GM11168 (cell line): Measurements from ENCODE around the gene FBXO3.
"Not testable (repeated sequence)": the region's sequence is repeated elsewhere in the genome, so short reads cannot be mapped to it uniquely, and the experiment has no call there.

Source experiments
- in situ Hi-C: fragments of 300-500 bp; cut with MboI; formaldehyde crosslinking; loops from one replicate; pipeline ENCODE4 v1.12.0; 2022; ENCODE audit warnings: low sequenced_read_pairs; ENCODE audit not compliant: unreplicated experiment

Gene FBXO3, protein sequence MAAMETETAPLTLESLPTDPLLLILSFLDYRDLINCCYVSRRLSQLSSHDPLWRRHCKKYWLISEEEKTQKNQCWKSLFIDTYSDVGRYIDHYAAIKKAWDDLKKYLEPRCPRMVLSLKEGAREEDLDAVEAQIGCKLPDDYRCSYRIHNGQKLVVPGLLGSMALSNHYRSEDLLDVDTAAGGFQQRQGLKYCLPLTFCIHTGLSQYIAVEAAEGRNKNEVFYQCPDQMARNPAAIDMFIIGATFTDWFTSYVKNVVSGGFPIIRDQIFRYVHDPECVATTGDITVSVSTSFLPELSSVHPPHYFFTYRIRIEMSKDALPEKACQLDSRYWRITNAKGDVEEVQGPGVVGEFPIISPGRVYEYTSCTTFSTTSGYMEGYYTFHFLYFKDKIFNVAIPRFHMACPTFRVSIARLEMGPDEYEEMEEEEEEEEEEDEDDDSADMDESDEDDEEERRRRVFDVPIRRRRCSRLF

DNA sequence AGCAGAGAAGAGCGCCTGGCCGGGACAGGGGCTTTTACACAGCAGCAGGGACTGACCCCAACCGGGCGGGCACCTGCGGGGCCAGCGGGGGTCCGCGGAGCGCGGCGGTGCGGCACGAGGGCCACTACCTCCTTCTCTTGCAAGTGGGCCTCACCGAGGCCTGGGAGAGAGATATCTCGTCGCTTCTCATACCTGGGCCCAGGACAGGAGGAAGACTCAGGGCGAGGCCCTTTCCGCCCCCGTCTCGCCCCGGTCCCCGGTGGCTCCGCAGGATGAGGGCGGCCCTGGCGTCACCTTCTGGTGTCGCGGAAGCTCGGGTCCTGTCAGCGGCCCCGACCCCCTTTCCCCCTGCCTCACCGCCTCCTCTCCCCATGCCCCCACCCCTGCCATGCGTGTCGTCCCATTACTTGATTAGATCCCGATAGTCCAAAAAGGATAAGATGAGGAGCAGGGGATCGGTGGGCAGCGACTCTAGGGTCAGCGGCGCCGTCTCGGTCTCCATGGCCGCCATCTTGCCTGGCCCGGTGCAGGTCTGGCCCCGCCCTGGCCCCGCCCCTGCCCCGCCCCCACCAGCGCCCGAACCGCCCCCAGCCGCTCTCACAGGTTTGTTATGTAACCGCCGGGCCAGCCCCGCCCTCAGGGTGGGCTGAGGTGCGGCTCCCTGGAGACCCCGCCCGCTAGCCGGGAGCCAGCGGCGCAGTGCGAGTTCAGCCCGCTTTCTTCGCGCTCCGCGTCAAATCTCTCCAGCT is at the start of gene FBXO3:
Gene FBXO3, minus strand, starts transcription at position 534 of the 749 bp plus-strand sequence. Its CDS starts 23 bp downstream, at position 511.
- in situ Hi-C loops, result no loop called here

DNA sequence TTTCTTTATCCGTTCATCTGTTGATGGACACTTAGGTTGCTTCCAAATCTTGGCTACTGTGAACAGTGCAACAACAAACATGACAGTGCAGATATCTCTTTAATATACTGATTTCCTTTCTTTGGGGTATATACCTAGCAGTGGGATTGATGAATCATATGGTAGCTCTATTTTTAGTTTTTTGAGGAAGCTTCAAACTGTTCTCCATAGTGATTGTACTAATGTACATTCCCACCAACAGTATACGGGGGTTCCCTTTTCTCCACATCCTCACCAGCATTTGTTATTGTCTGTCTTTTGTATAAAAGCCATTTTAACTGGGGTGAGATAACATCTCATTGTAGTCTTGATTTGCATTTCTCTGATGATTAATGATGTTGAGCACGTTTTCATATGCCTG is 48.7 kb upstream of the FBXO3 start:
- in situ Hi-C loops, result not testable (repeated sequence)

DNA sequence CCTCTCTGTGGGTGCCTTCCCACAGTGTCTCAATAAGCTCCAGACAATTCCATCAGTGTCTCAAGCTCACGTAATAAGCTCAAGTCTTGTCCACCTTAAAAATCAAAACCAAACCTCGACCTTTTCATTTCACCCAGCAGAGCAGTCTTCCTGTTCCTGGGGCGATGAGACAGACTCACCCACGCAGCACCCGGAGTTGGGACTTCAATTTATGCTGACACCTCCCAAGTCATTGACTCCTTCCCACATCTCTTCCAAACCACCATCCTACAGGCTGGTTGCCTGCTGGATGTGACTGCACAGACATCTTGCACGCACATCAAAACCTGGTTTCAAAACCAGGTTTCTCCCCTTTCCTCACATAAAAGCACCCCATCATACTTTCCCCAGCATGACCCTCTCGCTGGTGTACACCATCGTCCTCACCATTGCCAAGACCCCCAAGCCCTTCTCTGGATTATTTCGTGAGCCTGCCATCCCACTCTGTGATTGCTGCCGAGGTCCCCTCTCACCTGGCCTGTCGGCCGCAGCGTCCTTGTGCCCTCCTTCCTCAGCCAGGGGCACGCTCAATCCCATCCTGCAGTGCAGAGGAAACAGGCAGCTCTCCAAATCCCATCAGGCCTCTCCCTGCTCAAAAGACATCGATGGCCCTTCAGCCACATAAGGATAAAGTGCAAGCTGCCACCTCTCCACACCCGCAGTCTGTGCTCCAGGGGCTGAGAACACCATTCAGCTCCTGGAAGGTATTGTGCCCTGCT is 45.1 kb upstream of the FBXO3 start:
- in situ Hi-C loops, result no loop called here

DNA sequence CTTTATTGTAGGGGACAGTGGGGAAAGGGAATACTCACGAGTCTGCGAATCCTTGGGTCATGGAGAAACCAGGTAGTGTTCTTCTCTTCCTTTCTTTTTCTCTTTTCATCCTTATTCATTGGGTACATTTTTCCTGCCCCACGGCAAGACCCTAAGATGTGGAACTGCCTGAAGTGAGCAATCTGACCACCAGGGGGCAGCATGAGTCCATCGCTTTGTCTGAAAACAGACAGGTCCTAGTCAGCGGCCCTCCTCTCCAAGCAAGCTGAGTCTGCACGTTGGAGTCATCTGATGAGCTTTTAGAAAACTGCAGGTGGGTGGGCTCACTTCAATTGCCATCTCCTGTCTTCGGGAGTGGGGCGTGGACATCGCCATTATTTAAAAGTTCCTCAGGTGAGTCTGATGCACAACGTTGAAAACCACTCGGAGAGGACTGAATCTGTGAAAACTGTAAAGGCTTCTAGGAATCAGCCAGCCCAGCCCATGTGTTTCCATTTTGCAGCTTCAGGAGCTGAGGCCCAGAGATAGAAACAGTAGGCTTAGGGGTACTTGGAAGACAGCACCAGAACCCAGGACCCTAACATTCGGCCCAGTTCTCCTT is 34.0 kb upstream of the FBXO3 start:
- in situ Hi-C loops, result no loop called here

DNA sequence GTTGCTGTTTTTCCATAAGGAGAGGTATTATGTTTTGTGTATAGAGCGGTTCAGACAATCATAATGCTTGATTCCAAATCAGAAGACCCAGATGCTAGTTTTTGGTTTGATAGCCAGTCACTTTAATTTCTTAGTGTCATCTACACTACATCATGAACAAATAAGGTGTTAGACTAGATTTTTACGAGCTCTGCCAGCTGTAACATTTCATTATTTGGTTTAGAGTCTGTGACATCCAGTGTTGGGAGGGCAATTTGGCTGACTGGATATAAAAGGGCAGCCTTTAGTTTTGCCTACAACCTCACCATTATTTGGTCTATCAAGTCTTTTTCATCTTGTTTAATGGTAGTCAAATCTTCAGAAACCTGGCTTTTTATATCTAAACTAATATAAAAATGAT is 30.2 kb upstream of the FBXO3 start:
- in situ Hi-C loops, result no loop called here

DNA sequence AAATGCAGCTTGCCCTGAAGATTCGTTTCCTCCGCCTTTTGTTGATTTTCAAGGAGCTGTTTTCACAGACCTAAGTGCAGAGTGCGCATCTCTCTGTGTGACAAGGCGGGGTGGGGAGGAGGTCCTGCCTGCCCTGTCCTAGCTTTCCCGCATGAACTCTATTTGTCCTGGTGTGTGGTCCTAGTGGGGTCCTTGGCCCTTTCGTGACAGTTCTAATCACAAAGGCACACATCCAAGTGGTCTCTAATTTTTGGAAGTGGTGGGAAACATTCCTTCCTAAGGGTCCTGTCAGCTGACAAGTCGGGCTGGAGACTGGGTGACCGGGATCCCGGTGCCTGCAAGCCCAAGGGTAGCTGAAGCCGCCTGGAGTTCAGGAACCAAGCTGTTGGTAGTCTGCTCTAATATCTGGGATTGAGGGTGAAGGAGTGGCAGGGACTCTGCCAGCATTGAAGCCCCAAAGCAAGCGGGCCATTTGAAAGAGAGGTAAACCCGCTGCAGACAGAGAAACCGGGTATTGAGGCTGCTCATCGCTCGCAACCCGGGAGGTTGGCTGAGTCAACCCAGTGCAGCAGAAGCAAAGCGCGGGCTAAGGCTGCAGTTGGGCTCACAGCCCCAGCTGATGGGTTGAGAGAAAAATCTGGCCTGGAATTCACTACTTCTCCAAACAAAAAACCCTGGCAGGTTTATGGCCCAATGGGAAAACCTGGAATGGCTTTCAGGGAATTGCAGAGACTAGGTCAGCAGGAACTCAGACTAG is 28.1 kb upstream of the FBXO3 start:
- in situ Hi-C loops, result no loop called here

DNA sequence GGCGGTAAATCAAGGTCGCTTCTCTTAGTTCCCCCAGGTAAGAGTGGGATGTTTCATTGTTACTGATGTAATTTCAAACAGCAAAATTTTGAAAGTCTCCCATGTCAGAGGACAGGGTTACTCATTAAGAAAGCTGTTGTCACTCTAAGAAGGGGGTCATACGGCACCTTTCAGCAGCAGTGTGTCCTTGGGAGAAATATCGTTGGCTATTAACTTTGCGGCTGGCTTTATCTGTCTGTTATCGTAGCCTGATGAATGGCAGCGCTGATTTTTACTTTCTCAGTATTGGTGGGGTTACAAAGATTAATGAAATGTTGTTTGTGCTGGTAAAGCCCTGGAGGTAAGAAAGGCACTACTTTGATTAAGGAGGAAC is 27.5 kb upstream of the FBXO3 start:
- in situ Hi-C loops, result no loop called here

DNA sequence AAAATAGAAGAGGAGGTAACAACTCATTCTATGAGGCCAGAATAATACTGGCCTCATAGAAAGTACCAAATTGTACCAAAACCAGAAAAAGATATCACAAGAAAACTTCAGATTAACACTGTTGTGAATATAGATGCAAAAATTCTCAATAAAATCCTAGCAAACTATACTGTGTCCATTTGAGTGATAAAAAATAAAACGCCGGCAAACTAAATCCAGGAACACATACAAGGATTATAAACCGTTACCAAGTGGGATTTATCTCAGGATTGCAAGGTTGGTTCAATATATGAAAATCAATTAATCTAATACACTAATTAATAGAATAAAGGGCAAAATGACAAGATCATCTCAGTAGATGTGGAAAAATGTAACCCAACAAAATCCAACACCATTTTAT is 23.6 kb upstream of the FBXO3 start:
- in situ Hi-C loops, result no loop called here

DNA sequence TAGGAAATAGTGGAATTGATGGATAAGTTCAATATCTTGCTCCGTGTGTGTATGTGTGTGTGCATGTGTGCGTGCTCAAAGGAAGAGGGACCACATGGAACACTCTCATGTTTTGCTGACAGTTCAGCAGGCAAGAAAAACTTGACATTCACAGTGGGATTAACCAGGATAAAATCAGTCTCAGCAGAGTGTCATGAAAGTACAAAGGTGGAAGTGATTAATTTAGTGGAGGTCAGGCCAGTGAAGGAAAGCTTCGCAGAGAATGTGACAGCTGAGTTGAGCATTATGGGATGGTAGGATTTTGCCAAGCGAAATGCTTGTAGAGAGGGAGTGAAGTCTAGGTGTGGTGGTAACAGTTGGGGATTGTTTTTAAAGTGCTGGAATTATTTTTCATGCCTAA is 15.7 kb upstream of the FBXO3 start:
- in situ Hi-C loops, result no loop called here

DNA sequence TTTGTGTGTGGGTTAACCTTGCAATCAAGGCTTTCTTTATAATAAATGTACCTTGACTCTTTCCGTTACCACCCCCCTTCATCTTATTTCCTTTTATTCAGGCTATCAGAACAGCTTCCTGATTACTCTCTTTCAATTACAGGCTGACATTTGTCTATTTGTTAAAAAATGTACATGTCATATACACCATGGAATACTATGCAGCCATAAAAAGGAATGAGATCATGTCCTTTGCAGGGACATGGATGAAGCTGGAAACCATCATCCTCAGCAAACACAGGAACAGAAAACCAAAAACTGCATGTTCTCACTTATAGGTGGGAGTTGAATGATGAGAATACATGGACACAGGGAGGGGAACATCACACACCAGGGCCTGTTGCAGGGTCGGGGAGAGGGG is 13.8 kb upstream of the FBXO3 start:
- in situ Hi-C loops, result not testable (repeated sequence)

DNA sequence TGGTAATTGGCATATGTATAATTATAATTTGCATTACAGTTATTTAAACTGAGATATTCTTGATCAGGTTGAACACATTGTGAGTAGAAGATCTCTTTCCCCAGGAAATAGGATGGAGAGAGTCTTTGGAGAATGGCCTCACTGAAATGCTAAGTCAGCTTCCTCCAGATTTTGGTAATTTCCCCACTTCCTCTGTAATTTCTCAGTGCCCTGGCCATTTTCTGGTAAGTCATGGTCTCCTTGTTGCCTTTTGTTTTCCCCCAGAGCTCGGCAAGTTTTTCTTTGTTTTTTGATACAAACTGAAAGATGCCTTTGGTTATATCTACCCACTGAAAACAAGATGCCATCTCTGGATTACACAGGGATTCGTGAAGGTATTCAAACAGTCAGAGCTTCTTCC is 12.8 kb upstream of the FBXO3 start:
- in situ Hi-C loops, result no loop called here

DNA sequence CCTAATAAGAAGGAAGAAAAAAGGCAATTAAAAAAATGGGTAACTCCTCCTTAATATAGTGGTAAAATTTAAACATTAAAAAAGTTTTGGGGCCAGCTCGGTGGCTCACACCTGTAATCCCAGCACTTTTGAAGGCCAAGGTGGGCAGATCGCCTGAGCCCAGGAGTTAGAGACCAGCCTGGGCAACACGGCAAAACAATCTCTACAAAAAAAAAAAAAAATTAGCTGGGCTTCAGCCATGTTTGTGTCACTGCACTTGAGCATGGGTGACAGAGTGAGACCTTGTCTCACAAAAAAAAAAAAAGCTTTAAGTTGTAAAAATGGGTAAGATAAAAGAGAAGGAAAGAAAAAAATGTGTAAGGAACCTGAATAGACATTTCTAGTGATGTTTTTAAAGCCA is 11.3 kb upstream of the FBXO3 start:
- in situ Hi-C loops, result no loop called here

DNA sequence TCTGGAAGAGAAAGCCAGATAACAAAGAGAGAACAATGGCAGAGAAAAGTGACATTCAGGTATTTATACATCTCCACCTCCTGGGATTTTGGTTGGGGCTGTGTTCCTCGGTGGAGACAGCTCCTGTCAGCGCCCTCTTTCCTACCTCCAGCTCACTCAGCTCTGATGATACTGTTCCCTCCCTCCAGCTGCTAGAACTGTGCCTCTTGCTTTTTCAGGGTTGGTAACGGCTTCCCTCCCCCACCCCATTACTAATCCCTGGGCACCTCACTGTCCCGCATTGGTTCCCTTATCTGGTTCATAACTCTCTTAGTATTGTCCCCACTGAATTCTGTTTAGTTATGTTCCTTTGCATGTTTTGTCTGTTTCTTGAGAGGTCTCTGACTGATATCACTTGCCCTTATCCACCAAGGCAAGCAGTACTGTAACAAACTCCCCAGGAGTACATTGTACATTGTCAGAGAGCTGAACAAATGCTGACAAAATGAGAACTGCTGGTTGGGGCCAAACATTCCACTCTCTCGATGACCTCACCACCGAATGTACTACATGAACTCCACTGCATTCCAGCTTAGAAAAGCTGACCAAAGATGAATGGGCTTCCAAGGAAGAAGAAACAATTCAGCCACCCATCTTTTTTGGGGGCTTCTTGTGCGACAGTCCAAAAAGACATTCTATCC is 5.7 kb upstream of the FBXO3 start:
- in situ Hi-C loops, result no loop called here

DNA sequence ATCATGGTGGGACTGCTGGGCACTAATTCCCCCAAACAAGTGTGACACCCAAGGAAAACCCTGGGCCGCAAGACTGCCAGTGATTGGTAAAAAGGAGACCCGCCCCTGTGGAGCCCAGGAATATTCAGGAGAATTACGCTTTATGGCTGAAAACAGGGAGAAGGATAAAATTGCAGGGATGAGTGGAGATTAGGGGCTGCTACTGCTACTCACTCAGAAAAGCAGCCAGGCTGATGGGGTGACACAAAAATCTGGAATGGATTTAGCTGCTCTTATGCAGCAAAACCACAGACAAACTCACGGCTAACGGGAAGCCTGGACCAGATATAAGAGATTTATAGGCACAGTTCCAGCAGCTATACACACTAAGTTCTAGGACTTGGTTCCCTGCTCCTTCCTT is 4.4 kb upstream of the FBXO3 start:
- in situ Hi-C loops, result no loop called here

DNA sequence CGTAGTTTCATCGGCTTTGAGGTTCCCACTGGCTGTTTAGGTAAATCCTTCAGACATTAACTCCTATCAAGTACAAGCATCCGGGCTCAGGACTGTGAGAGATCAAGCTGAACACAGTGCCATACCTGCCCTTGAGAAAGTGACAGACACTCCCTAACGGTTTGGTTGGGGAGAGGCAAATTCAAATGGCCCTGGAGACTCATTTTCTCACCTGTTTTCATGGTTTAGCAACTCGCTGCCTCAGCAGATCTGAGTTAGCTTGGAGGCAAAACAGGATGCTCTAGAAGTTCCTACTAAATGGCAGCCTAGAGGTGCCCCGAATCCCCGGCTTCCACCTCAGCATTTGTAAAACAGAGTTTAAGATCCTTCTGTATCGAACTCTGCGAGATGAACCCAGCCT is 3.6 kb upstream of the FBXO3 start:
- in situ Hi-C loops, result no loop called here

DNA sequence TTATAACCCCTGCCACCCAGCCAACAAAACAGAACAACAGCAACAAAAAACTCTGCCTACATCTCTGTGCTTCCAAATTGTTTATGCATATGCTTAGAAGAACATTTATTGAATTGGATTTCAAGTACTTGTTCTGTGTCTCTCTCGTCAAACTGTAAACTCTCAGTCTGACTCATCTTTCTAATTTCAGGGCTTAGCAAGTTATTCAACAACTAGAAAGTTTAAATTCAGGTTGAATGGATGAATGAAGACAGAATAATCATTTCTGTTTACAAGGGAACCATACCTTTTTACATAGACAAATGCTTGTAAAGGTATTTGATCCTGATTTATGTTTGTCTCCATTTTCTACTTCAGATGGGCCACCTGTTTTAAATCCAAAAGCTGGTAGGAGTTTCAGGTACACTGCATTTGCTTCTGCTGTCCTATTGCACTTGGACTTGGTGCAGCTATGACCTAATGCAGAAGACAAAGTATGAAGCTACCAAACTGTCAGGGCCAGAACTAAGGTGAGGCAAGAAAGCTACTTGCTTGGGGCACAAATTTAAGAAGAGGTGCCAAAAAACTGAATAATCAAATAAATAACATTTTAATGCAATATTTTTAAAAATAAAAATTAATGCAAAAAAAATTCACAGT is 1.6 kb upstream of the FBXO3 start:
- in situ Hi-C loops, result no loop called here

DNA sequence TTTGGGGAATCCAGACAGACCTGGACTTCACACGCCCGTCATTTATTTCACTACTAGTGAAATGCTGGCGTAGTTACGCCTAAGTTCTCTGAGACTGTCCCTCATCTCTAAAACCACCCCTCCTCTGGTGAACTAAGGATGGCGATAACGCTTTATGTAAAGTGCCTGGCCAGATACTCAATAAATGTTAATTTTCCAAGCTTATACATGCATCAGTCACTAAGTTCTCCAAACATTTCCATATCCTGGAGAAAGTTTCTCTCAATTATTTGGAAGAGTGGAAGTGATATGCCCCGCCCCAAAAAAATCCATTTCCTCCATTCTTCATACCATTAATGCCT is 1.1 kb upstream of the FBXO3 start:
- in situ Hi-C loops, result no loop called here

DNA sequence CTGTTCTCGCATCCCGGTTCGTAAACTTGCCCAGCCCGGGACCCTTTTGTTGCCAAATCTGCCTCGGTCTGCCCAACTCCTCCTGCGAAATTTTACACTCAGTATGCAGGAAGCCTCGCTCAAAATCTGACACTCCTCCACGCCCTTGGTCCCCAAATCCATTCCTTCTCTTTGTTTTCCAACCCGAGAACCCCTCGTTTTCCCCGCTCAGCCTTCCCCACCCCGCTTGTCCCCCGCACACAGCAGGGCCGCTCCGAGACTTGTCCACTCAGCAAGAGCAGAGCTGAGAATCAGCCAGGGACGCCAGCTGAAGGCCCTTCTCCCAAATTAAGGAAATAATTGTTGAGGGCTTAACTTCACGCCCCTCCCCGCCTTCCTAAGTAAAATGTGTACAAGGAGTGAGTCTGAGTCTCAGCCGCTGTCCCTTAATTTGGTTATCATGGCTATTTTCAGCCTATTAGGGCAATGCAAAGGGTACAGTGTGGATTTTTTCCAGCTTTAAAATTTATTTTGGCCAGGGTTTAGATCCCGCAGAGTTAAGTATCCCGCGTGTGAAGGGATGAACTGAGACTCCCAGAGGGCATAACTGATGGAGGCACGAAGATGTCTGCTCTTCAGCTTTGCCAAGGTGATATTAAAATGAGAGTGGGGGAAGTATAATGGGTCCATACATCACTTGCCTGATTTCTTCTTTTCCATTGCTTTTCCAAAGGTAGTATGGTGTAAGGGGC is 581 bp upstream of the FBXO3 start:
- in situ Hi-C loops, result no loop called here
